ENCODE data around the gene COL28A1.

The COL28A1 gene

GRCh38 chr7:7434329-7434728 lies 101.3 kb downstream of the COL28A1 start (continued):
- TF ChIP-seq ZNF529 (tag by site-specific recombination; IDR thresholded peaks at IDR 0.05; ENCODE audit: insufficient replicate concordance) = no peak
- TF ChIP-seq ZNF785 (tag by site-specific recombination; IDR thresholded peaks at IDR 0.05) = no peak
- no peak for TF ChIP-seq ZEB2 (tag by site-specific recombination; IDR thresholded peaks at IDR 0.05)
- TF ChIP-seq HOXC10 (CRISPR knock-in tag; IDR thresholded peaks at IDR 0.05) = no peak
- TF ChIP-seq REPIN1 (tag by site-specific recombination; IDR thresholded peaks at IDR 0.05; ENCODE audit: low read depth) = no peak
- TF ChIP-seq ZNF558 (tag by site-specific recombination; IDR thresholded peaks at IDR 0.05) = no peak
- no peak for TF ChIP-seq ZNF664 (tag by site-specific recombination; IDR thresholded peaks at IDR 0.05)
- TF ChIP-seq ZBTB6 (tag by site-specific recombination; IDR thresholded peaks at IDR 0.05) = no peak
- TF ChIP-seq YY2 (tag by site-specific recombination; IDR thresholded peaks at IDR 0.05) = no peak
- no peak for TF ChIP-seq ZNF112 (tag by site-specific recombination; IDR thresholded peaks at IDR 0.05)

GRCh38 chr7:7433811-7434210 lies 101.9 kb downstream of the COL28A1 start:
- Histone ChIP-seq H3K27ac (ENCODE audit: extremely low read depth, low read depth, low read length) (no peak overlapping the region), H3K4me3 (ENCODE audit: low read depth, low read length) (no peak overlapping the region), H3K36me3 (ENCODE audit: control insufficient read depth in 2 of 2, insufficient read depth in 1 of 2, low read length in 2 of 2) (no peaks in the 10 kb centered on the region), H3K9me3 (ENCODE audit: control insufficient read depth, insufficient read depth, low read depth, low read length) (no peaks in the 10 kb centered on the region), H3K4me1 (ENCODE audit: control insufficient read depth, insufficient read depth, low read length) (no peaks in the 10 kb centered on the region; the same call in 1 of the 2 replicates)
- POLR2A ChIA-PET = no interaction called here
- CTCF ChIA-PET = interaction anchor here (1.1 to 1.3 kb wide), 2 partner anchors 10 to 13 kb away, joined by 3 to 4 read pairs; no protein-coding TSS in a partner anchor
- TF ChIP-seq ZBTB1 (tag by site-specific recombination; IDR thresholded peaks at IDR 0.05) (no peak), ZNF211 (tag by site-specific recombination; IDR thresholded peaks at IDR 0.05; ENCODE audit: low read depth) (no peak), ZBTB48 (tag by site-specific recombination; IDR thresholded peaks at IDR 0.05) (no peak), ZNF140 (tag by site-specific recombination; IDR thresholded peaks at IDR 0.05) (no peak), ZNF664 (tag by site-specific recombination; IDR thresholded peaks at IDR 0.05) (no peak), ZNF202 (tag by site-specific recombination; IDR thresholded peaks at IDR 0.05; ENCODE audit: borderline replicate concordance) (no peak), ZNF449 (tag by site-specific recombination; IDR thresholded peaks at IDR 0.05) (no peak), ZNF558 (tag by site-specific recombination; IDR thresholded peaks at IDR 0.05) (no peak), ZNF626 (tag by site-specific recombination; IDR thresholded peaks at IDR 0.05) (no peak), ZNF214 (tag by site-specific recombination; IDR thresholded peaks at IDR 0.05; ENCODE audit: borderline replicate concordance) (no peak), TRIM28 (IDR thresholded peaks at IDR 0.05; ENCODE audit: borderline replicate concordance, low read length) (no peak)
- TF ChIP-seq, protein P1, sequence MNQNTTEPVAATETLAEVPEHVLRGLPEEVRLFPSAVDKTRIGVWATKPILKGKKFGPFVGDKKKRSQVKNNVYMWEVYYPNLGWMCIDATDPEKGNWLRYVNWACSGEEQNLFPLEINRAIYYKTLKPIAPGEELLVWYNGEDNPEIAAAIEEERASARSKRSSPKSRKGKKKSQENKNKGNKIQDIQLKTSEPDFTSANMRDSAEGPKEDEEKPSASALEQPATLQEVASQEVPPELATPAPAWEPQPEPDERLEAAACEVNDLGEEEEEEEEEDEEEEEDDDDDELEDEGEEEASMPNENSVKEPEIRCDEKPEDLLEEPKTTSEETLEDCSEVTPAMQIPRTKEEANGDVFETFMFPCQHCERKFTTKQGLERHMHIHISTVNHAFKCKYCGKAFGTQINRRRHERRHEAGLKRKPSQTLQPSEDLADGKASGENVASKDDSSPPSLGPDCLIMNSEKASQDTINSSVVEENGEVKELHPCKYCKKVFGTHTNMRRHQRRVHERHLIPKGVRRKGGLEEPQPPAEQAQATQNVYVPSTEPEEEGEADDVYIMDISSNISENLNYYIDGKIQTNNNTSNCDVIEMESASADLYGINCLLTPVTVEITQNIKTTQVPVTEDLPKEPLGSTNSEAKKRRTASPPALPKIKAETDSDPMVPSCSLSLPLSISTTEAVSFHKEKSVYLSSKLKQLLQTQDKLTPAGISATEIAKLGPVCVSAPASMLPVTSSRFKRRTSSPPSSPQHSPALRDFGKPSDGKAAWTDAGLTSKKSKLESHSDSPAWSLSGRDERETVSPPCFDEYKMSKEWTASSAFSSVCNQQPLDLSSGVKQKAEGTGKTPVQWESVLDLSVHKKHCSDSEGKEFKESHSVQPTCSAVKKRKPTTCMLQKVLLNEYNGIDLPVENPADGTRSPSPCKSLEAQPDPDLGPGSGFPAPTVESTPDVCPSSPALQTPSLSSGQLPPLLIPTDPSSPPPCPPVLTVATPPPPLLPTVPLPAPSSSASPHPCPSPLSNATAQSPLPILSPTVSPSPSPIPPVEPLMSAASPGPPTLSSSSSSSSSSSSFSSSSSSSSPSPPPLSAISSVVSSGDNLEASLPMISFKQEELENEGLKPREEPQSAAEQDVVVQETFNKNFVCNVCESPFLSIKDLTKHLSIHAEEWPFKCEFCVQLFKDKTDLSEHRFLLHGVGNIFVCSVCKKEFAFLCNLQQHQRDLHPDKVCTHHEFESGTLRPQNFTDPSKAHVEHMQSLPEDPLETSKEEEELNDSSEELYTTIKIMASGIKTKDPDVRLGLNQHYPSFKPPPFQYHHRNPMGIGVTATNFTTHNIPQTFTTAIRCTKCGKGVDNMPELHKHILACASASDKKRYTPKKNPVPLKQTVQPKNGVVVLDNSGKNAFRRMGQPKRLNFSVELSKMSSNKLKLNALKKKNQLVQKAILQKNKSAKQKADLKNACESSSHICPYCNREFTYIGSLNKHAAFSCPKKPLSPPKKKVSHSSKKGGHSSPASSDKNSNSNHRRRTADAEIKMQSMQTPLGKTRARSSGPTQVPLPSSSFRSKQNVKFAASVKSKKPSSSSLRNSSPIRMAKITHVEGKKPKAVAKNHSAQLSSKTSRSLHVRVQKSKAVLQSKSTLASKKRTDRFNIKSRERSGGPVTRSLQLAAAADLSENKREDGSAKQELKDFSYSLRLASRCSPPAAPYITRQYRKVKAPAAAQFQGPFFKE (tag by site-specific recombination; IDR thresholded peaks at IDR 0.05; ENCODE audit: borderline replicate concordance) = no peak
- TF ChIP-seq, protein P2, sequence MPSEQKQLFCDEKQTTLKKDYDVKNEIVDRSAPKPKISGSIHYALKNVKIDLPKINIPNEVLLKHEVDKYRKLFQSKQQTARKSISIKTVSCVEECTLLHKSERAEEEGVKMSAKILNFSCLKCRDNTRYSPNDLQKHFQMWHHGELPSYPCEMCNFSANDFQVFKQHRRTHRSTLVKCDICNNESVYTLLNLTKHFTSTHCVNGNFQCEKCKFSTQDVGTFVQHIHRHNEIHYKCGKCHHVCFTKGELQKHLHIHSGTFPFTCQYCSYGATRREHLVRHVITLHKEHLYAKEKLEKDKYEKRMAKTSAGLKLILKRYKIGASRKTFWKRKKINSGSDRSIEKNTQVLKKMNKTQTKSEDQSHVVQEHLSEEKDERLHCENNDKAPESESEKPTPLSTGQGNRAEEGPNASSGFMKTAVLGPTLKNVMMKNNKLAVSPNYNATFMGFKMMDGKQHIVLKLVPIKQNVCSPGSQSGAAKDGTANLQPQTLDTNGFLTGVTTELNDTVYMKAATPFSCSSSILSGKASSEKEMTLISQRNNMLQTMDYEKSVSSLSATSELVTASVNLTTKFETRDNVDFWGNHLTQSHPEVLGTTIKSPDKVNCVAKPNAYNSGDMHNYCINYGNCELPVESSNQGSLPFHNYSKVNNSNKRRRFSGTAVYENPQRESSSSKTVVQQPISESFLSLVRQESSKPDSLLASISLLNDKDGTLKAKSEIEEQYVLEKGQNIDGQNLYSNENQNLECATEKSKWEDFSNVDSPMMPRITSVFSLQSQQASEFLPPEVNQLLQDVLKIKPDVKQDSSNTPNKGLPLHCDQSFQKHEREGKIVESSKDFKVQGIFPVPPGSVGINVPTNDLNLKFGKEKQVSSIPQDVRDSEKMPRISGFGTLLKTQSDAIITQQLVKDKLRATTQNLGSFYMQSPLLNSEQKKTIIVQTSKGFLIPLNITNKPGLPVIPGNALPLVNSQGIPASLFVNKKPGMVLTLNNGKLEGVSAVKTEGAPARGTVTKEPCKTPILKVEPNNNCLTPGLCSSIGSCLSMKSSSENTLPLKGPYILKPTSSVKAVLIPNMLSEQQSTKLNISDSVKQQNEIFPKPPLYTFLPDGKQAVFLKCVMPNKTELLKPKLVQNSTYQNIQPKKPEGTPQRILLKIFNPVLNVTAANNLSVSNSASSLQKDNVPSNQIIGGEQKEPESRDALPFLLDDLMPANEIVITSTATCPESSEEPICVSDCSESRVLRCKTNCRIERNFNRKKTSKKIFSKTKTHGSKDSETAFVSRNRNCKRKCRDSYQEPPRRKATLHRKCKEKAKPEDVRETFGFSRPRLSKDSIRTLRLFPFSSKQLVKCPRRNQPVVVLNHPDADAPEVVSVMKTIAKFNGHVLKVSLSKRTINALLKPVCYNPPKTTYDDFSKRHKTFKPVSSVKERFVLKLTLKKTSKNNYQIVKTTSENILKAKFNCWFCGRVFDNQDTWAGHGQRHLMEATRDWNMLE (tag by site-specific recombination; conservative IDR thresholded peaks at IDR 0.05; ENCODE audit: low read depth) = no peak
